GM12891 (cell line): ENCODE results near the gene RUBCN.
"Not testable (repeated sequence)": the region's sequence is repeated elsewhere in the genome, so short reads cannot be mapped to it uniquely, and the experiment has no call there.

Experiments
- DNase-seq: peaks from one replicate; pipeline ENCODE4 v3.0.0; 2011; ENCODE audit warnings: low spot score; ENCODE audit not compliant: insufficient read length
- FAIRE-seq: peaks from 2 replicates; lab custom pipeline; 2011; peaks lifted over from hg19 to GRCh38; lab: Jason Lieb, UNC
- PAX5 ChIP-seq: IDR thresholded peaks from 2 replicates; pipeline ENCODE4 v1.6.1; 2011; ENCODE audit warnings: low read length, moderate library complexity, mild to moderate bottlenecking; ENCODE audit not compliant: insufficient read depth, severe bottlenecking
- POLR2A ChIP-seq: IDR thresholded peaks from 2 replicates; pipeline ENCODE4 v1.6.1; 2011; ENCODE audit warnings: low read depth, low read length, control low read depth
- POLR2AphosphoS5 ChIP-seq: IDR thresholded peaks from 2 replicates; pipeline ENCODE4 v1.6.1; 2011; ENCODE audit warnings: low read depth, low read length, control low read depth
- POU2F2 ChIP-seq: IDR thresholded peaks from 2 replicates; pipeline ENCODE4 v1.6.1; 2011; ENCODE audit warnings: low read depth, mild to moderate bottlenecking, control low read depth, low read length, moderate library complexity
- SPI1 ChIP-seq: IDR thresholded peaks from 2 replicates; pipeline ENCODE4 v1.6.1; 2011; ENCODE audit warnings: low read depth, low read length, control low read depth
- TAF1 ChIP-seq: IDR thresholded peaks from 2 replicates; pipeline ENCODE4 v1.6.1; 2011; ENCODE audit warnings: low read depth, low read length, control low read depth

The RUBCN gene

DNA sequence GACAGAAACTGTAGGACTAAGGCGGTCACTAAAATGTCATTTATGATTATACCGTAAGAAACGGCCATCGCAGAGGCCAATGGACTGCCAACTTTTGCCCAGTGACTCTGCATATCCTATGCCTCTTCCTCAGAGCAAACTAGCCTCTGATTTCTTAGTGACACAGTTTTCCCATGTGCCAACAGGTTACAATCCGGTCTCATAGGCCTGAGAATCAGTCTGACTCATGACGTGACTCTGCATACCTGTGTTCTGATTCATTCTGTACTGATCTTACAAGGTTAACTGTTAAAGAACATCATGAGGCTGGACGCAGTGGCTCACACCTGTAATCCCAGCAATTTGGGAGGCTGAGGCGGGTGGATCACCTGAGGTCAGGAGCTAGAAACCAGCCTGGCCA is 17.8 kb downstream of the RUBCN start:
- TF ChIP-seq POU2F2 = no peak
- TF ChIP-seq TAF1 = no peak
- no peak for TF ChIP-seq POLR2AphosphoS5
- no peak for TF ChIP-seq SPI1
- no peak for TF ChIP-seq POLR2A
- TF ChIP-seq PAX5 = no peak
- FAIRE-seq = no peak
- no peak for DNase-seq

GRCh38 chr3:197714251-197714650 is 22.5 kb downstream of the RUBCN start:
- TF ChIP-seq POLR2A (no peak), PAX5 (no peak), SPI1 (no peak), POLR2AphosphoS5 (no peak), POU2F2 (no peak), TAF1 (no peak)
- FAIRE-seq = no peak
- DNase-seq = no peak

GRCh38 chr3:197713477-197713822 is 23.3 kb downstream of the RUBCN start:
- TF ChIP-seq POU2F2 (no peak), PAX5 (no peak), TAF1 (no peak), POLR2AphosphoS5 (no peak), POLR2A (no peak), SPI1 (no peak)
- FAIRE-seq (no peak), DNase-seq (no peak)

DNA sequence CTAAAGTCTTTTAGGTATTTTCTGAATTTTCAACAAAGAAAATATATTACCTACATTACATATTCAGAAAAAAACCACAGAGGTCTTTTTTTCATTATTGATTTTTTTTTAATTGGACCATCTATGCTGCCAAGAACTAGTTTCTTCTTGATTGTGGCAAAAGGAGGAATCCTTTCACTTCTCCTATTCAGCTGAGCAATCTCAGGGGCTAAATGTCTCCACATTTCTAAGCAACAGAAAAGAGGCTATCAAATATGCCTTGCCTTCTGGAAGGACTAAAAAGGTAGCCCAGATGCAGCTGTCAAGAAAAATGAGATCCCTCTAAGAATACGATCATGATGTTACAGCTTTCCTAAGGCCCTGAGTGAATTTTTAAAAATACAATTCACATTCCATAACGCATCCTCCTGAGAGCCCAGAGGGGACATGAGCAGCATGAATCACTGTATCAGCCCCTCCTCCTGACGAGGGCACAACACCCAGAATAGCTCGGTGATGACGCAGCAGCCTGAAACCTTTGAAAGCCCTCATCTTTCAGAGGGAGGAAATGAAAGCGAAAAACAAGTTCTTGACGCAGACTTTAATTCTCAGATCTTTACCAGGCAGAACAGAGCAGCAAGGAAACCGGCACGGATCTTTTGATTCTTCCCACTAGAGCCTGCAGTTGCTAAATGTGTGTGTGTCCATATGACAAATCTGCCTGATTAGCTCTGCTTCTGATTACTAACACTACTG is 24.6 kb downstream of the RUBCN start:
- FAIRE-seq (peak; percentile 94), DNase-seq (no peak)
- TF ChIP-seq POLR2A (no peak; the same call in none of the 2 replicates), PAX5 (no peak), TAF1 (peak; percentile 54; the same call in 1 of the 2 replicates), SPI1 (peak; percentile 98), POLR2AphosphoS5 (peak; percentile 80), POU2F2 (peak; percentile 60; the same call in 1 of the 2 replicates)

- not testable (repeated sequence) for DNase-seq, FAIRE-seq
These were observed 25.7 kb downstream of the RUBCN start for GRCh38 chr3:197710965-197711364.

GRCh38 chr3:197709135-197709534 is 27.6 kb downstream of the RUBCN start:
- DNase-seq (no peak), FAIRE-seq (no peak)
- TF ChIP-seq SPI1 (peak; percentile 69), POLR2A (no peak), POU2F2 (0 out of 2 replicates have a peak, but pooled peaks have one; percentile 30)

GRCh38 chr3:197706658-197707057 is 30.0 kb downstream of the RUBCN start:
- DNase-seq (no peak), FAIRE-seq (no peak)
- TF ChIP-seq TAF1 (no peak), POLR2AphosphoS5 (no peak), POLR2A (no peak), SPI1 (no peak), POU2F2 (no peak), PAX5 (no peak)

- TF ChIP-seq SPI1 (no peak), PAX5 (no peak), POU2F2 (no peak)
- DNase-seq (no peak), FAIRE-seq (no peak)
These were observed 34.9 kb downstream of the RUBCN start for GRCh38 chr3:197701841-197702240.

DNA sequence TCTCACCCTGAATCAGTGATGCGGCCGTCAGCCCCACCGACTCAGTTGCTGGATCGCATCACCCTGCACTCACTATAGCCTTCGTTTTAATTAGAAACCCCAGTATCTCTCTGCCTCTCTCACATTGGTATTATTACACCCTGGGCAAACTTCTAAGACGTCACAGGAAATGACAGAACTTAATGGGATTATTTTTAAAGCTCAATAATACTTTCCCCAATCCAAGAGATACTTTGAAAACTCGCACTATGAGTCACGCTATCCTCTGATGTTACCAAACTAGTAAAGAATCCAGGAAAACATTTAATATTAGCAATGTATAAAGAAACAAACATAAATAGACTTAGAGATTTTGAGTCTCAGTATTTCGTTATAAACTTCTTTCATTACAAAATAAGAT is 36.6 kb downstream of the RUBCN start:
- DNase-seq (no peak), FAIRE-seq (no peak)
- no peak for TF ChIP-seq SPI1
- TF ChIP-seq POU2F2 = no peak
- no peak for TF ChIP-seq POLR2A
- TF ChIP-seq POLR2AphosphoS5 = no peak
- no peak for TF ChIP-seq PAX5
- no peak for TF ChIP-seq TAF1

- TF ChIP-seq SPI1 (no peak), POLR2A (no peak), PAX5 (no peak), TAF1 (no peak), POU2F2 (no peak), POLR2AphosphoS5 (no peak; the same call in 1 of the 2 replicates)
- no peak for FAIRE-seq
These were observed 39.3 kb downstream of the RUBCN start for GRCh38 chr3:197697355-197697754.

DNA sequence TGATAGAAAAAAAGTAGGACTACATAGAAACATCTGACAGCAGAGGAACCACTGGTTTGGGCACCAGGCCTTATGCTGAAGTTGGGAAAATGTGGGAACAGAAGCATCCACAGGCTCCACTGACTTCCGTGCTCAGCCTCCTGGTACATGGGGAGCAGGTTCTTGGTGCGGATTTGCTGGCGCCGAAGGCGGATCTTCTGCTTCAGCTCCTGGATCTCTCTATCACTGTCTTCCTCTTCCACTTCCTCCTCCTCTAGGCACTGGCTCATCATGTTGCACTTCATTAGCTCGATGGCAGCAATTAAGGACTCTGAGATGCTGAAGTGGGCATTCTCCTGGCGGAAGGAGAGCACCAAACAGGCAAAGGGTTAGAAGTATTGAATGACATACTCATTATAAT is 42.5 kb downstream of the RUBCN start:
- no peak for TF ChIP-seq POLR2A
- TF ChIP-seq SPI1 = no peak
- TF ChIP-seq TAF1 = no peak
- no peak for TF ChIP-seq POLR2AphosphoS5
- TF ChIP-seq PAX5 = no peak
- TF ChIP-seq POU2F2 = no peak
- no peak for DNase-seq
- FAIRE-seq = no peak

More at GRCh38 chr3:197697355-197697754, 39.3 kb downstream of the RUBCN start:
- no peak for DNase-seq
